Measurements from ENCODE around the gene EPGN. TPM values are rescaled to one million over a fixed set of nuclear protein-coding genes. Genes with fewer than 3 reads are reported as not detected.

The EPGN gene
- total and polyA plus RNA-seq, 2 donors (not counting 3 experiments of a cell fraction or from before 2014, with no cell fraction given) = 1.2 TPM; not detected in 1

GRCh38 chr4:74329307-74329706 lies 21.0 kb downstream of the EPGN start:
- H3K27me3 ChIP-seq (ENCODE audit: control insufficient read depth in 2 of 2, insufficient read depth in 2 of 2, low read length in 2 of 2) = no peaks in the 10 kb centered on the region
- H3K9me1 ChIP-seq (replicated peaks; ENCODE audit: control insufficient read depth, extremely low read depth, insufficient read depth, low read length) = no peaks in the 10 kb centered on the region
- no peak overlapping the region for H3K9ac ChIP-seq (replicated peaks; ENCODE audit: extremely low read depth, insufficient read depth, low read length)
- intact Hi-C loops (cut with micrococcal nuclease) (loop anchor here (10.0 kb wide), 1 partner anchor 605 kb away; the partner anchor contains the start of gene PARM1), dilution Hi-C loops (cut with MboI; ENCODE audit: extremely low pct_ligation_motif_present, low sequenced_read_pairs) (no loop called here)
- no peak overlapping the region for H2AFZ ChIP-seq (ENCODE audit: low read depth, low read length)
- no peaks in the 10 kb centered on the region for H3K79me2 ChIP-seq (ENCODE audit: control insufficient read depth, insufficient read depth, low read length)
- ChIA-PET POLR2A (no interaction called here), CTCF (interaction anchor here (0.6 to 4.3 kb wide), 9 partner anchors 8 to 346 kb away, joined by 3 to 27 read pairs (median 5); no protein-coding TSS in a partner anchor)
- DNase-seq (ENCODE audit: low read depth, low spot score) (no peak), FAIRE-seq (no peak)
- H3K36me3 ChIP-seq (ENCODE audit: control insufficient read depth in 2 of 2, extremely low read depth in 1 of 2, insufficient read depth in 2 of 2, low read length in 2 of 2) = no peaks in the 10 kb centered on the region
- H4K20me1 ChIP-seq (replicated peaks; ENCODE audit: control insufficient read depth, extremely low read depth, insufficient read depth, low read length) = no peaks in the 10 kb centered on the region
- TF ChIP-seq, protein P1, sequence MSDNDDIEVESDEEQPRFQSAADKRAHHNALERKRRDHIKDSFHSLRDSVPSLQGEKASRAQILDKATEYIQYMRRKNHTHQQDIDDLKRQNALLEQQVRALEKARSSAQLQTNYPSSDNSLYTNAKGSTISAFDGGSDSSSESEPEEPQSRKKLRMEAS (IDR thresholded peaks at IDR 0.05; ENCODE audit: insufficient read depth, insufficient read length) = no peak
- no peak for TF ChIP-seq FOS (IDR thresholded peaks at IDR 0.05; ENCODE audit: borderline replicate concordance, insufficient read depth, low read length)
- no peak for TF ChIP-seq POLR2A (IDR thresholded peaks at IDR 0.05; ENCODE audit: low read depth, low read length)
- no peak for TF ChIP-seq GATA2 (IDR thresholded peaks at IDR 0.05; ENCODE audit: insufficient read depth, insufficient read length, low read depth, low read length)
- no peak for TF ChIP-seq POLR2AphosphoS5 (IDR thresholded peaks at IDR 0.05; ENCODE audit: insufficient read depth, low read depth, low read length)
- TF ChIP-seq MYC (IDR thresholded peaks at IDR 0.05; ENCODE audit: low read depth, low read length) = no peak
- peaks cover 20% of the 10 kb centered on the region for H3K4me1 ChIP-seq (ENCODE audit: control insufficient read depth, extremely low read depth, insufficient read depth, low read length)
- no peak overlapping the region for H3K4me3 ChIP-seq (replicated peaks in 1 of 3; ENCODE audit: insufficient read depth in 1 of 3, low read depth in 1 of 3, low read length in 3 of 3)
- no peaks in the 10 kb centered on the region for H3K9me3 ChIP-seq (replicated peaks; ENCODE audit: control insufficient read depth, insufficient read depth, low read length)
- no peak overlapping the region for H3K27ac ChIP-seq (ENCODE audit: insufficient read depth, low read depth, low read length)
- no peak overlapping the region for H3K4me2 ChIP-seq (ENCODE audit: insufficient read depth, low read length)
- BruUV-seq (replicated peaks) = no TSS peak

DNA sequence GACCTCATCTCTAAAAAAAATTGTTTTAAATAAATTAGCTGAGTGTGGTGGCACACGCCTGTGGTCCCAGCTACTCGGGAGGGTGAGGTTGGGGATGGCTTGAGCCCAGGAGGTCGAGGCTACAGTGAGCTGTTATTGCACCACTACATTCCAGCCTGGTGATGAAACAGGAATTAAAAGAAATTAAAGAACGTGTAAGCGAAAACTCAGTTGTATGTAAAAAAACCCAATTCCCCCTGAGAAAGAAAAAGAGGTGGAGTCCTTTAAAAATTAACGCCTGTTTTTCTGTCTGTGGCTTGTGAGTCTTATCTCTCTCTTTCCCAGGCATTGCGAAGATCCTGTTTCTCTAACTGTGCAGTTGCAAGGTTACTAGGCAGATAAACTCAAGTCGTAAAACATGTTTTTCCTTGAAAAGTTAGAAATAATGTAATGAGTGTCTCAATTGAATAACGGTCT lies 22.1 kb downstream of the EPGN start:
- POLR2A ChIA-PET = no interaction called here
- CTCF ChIA-PET = interaction anchor here (0.7 to 4.3 kb wide), 3 partner anchors 10 to 345 kb away, joined by 3 to 27 read pairs (median 17); no protein-coding TSS in a partner anchor
- BruUV-seq (replicated peaks) = no TSS peak

More for the DNA sequence above, 22.1 kb downstream of the EPGN start:
- TF ChIP-seq JUN (IDR thresholded peaks at IDR 0.05; ENCODE audit: borderline replicate concordance, insufficient read depth, insufficient read length, low read depth) (no peak), POLR2A (IDR thresholded peaks at IDR 0.05; ENCODE audit: low read depth, low read length) (no peak), GATA2 (IDR thresholded peaks at IDR 0.05; ENCODE audit: insufficient read depth, insufficient read length, low read depth, low read length) (no peak), FOS (IDR thresholded peaks at IDR 0.05; ENCODE audit: borderline replicate concordance, insufficient read depth, low read length) (no peak), EZH2 (IDR thresholded peaks at IDR 0.05; ENCODE audit: borderline replicate concordance, low read depth, low read length, severe bottlenecking) (no peak), POLR2AphosphoS5 (IDR thresholded peaks at IDR 0.05; ENCODE audit: insufficient read depth, low read depth, low read length) (no peak)
- TF ChIP-seq, protein P2, sequence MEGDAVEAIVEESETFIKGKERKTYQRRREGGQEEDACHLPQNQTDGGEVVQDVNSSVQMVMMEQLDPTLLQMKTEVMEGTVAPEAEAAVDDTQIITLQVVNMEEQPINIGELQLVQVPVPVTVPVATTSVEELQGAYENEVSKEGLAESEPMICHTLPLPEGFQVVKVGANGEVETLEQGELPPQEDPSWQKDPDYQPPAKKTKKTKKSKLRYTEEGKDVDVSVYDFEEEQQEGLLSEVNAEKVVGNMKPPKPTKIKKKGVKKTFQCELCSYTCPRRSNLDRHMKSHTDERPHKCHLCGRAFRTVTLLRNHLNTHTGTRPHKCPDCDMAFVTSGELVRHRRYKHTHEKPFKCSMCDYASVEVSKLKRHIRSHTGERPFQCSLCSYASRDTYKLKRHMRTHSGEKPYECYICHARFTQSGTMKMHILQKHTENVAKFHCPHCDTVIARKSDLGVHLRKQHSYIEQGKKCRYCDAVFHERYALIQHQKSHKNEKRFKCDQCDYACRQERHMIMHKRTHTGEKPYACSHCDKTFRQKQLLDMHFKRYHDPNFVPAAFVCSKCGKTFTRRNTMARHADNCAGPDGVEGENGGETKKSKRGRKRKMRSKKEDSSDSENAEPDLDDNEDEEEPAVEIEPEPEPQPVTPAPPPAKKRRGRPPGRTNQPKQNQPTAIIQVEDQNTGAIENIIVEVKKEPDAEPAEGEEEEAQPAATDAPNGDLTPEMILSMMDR (IDR thresholded peaks at IDR 0.05; ENCODE audit: extremely low read depth in 1 of 2, insufficient read depth in 1 of 2, low read depth in 1 of 2, low read length in 2 of 2) = no peak
- TF ChIP-seq, protein P1 (IDR thresholded peaks at IDR 0.05; ENCODE audit: insufficient read depth, insufficient read length) = no peak
- H3K4me1 ChIP-seq (ENCODE audit: control insufficient read depth, extremely low read depth, insufficient read depth, low read length) = peaks cover 20% of the 10 kb centered on the region
- no peak for FAIRE-seq
- H2AFZ ChIP-seq (ENCODE audit: low read depth, low read length) = peak overlapping the region; percentile 79
- no peak overlapping the region for H3K4me3 ChIP-seq (replicated peaks in 1 of 3; ENCODE audit: insufficient read depth in 1 of 3, low read depth in 1 of 3, low read length in 3 of 3)
- dilution Hi-C loops (cut with MboI; ENCODE audit: extremely low pct_ligation_motif_present, low sequenced_read_pairs) (no loop called here), intact Hi-C loops (cut with micrococcal nuclease) (no loop called here)
- no peak overlapping the region for H3K27ac ChIP-seq (ENCODE audit: insufficient read depth, low read depth, low read length)
- H4K20me1 ChIP-seq (replicated peaks; ENCODE audit: control insufficient read depth, extremely low read depth, insufficient read depth, low read length) = no peaks in the 10 kb centered on the region
- H3K27me3 ChIP-seq (ENCODE audit: control insufficient read depth in 2 of 2, insufficient read depth in 2 of 2, low read length in 2 of 2) = no peaks in the 10 kb centered on the region
- H3K79me2 ChIP-seq (ENCODE audit: control insufficient read depth, insufficient read depth, low read length) = no peaks in the 10 kb centered on the region
- no peaks in the 10 kb centered on the region for H3K9me1 ChIP-seq (replicated peaks; ENCODE audit: control insufficient read depth, extremely low read depth, insufficient read depth, low read length)
- no peak overlapping the region for H3K9ac ChIP-seq (replicated peaks; ENCODE audit: extremely low read depth, insufficient read depth, low read length)
- H3K9me3 ChIP-seq (replicated peaks; ENCODE audit: control insufficient read depth, insufficient read depth, low read length) = no peaks in the 10 kb centered on the region
- no peak overlapping the region for H3K4me2 ChIP-seq (ENCODE audit: insufficient read depth, low read length)
- no peaks in the 10 kb centered on the region for H3K36me3 ChIP-seq (ENCODE audit: control insufficient read depth in 2 of 2, extremely low read depth in 1 of 2, insufficient read depth in 2 of 2, low read length in 2 of 2)
- peak; percentile 71 for DNase-seq (ENCODE audit: low read depth, low spot score)
